ENCODE data around the gene TIMP2.

DNA sequence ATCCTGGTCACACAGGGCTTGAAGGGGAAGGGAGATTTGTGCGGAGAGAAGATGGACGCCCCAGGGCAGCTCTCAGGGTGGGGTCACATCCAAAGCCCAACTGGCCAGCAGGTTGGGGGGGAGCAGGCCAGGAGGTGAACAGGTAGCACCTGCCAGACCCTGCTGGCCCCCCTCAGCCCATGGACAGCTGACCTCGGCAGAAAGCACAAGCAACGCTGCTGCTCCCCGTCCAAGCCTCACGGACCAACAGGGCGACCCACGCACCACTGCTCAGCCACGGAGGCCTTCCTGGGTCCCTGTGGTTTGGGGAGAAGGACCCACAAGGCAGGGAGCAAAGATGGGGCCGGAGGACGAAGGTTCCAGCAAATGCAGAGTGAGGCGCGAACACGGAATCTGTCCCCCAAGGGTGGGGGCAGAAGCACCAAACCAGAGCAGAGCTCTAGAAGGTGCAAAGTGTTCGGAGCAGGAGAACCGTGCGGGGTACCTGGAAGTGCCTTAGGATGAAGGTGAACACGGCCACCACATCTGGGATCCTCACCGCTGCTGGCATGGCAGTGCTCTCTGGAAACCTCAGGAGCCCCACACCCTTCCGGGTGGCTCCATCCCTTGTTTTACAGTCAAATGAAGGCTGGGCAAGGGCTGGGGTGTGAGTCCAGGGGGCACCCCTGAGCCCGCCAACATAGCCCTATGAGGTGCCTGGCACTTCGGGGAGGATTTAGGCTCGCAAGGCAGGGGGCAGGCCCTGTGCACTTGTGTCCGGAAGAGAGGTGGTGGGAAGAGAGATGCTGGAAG, 40.1 kb downstream of the TIMP2 start:
- TF ChIP-seq, protein P1, sequence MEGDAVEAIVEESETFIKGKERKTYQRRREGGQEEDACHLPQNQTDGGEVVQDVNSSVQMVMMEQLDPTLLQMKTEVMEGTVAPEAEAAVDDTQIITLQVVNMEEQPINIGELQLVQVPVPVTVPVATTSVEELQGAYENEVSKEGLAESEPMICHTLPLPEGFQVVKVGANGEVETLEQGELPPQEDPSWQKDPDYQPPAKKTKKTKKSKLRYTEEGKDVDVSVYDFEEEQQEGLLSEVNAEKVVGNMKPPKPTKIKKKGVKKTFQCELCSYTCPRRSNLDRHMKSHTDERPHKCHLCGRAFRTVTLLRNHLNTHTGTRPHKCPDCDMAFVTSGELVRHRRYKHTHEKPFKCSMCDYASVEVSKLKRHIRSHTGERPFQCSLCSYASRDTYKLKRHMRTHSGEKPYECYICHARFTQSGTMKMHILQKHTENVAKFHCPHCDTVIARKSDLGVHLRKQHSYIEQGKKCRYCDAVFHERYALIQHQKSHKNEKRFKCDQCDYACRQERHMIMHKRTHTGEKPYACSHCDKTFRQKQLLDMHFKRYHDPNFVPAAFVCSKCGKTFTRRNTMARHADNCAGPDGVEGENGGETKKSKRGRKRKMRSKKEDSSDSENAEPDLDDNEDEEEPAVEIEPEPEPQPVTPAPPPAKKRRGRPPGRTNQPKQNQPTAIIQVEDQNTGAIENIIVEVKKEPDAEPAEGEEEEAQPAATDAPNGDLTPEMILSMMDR (conservative IDR thresholded peaks at IDR 0.05; ENCODE audit: low read depth in 2 of 2) = no peak
- TF ChIP-seq EZH2 (IDR thresholded peaks at IDR 0.05; ENCODE audit: low read depth, unreplicated experiment) (no peak), REST (IDR thresholded peaks at IDR 0.05; ENCODE audit: unreplicated experiment) (no peak), POLR2AphosphoS5 (IDR thresholded peaks at IDR 0.05; ENCODE audit: low read depth) (no peak)

Measured in GM23338 (cell line).